Measurements from ENCODE around the gene ZNF599. TPM values are rescaled to one million over a fixed set of nuclear protein-coding genes. Genes with fewer than 3 reads are reported as not detected.
"Not testable (repeated sequence)": the region's sequence is repeated elsewhere in the genome, so short reads cannot be mapped to it uniquely, and the experiment has no call there.

Gene ZNF599
- total RNA-seq, 2 donors from 2014 or later, result 5.1 to 6.4 TPM

- no peak overlapping the region for H3K27ac ChIP-seq
- H3K36me3 ChIP-seq, result no peaks in the 10 kb centered on the region
- ATAC-seq (ENCODE audit: insufficient number of reproducible peaks, low FRiP score, low read depth) (no peak), DNase-seq (ENCODE audit: low spot score) (no peak)
- no peak overlapping the region for H3K4me3 ChIP-seq
- no peaks in the 10 kb centered on the region for H3K4me1 ChIP-seq (ENCODE audit: control insufficient read depth in 1 of 2, low read depth in 2 of 2)
- TF ChIP-seq CTCF (IDR thresholded peaks at IDR 0.05), result no peak
- H3K27me3 ChIP-seq (replicated peaks; ENCODE audit: insufficient read depth), result no peaks in the 10 kb centered on the region
- no peaks in the 10 kb centered on the region for H3K9me3 ChIP-seq
These were observed 31.1 kb upstream of the ZNF599 start for GRCh38 chr19:34804115-34804514.

GRCh38 chr19:34796953-34797352 lies 23.9 kb upstream of the ZNF599 start:
- H3K4me3 ChIP-seq; H3K27me3 ChIP-seq (replicated peaks; ENCODE audit: insufficient read depth); H3K27ac ChIP-seq; H3K9me3 ChIP-seq; DNase-seq (ENCODE audit: low spot score); H3K36me3 ChIP-seq; H3K4me1 ChIP-seq (ENCODE audit: control insufficient read depth in 1 of 2, low read depth in 2 of 2); ATAC-seq (ENCODE audit: insufficient number of reproducible peaks, low FRiP score, low read depth): not testable (repeated sequence)

GRCh38 chr19:34794066-34794960 lies 21.3 kb upstream of the ZNF599 start:
- Histone ChIP-seq H3K27me3 (replicated peaks; ENCODE audit: insufficient read depth) (no peaks in the 10 kb centered on the region), H3K27ac (no peak overlapping the region), H3K4me1 (ENCODE audit: control insufficient read depth in 1 of 2, low read depth in 2 of 2) (no peaks in the 10 kb centered on the region), H3K4me3 (no peak overlapping the region), H3K36me3 (no peaks in the 10 kb centered on the region), H3K9me3 (no peaks in the 10 kb centered on the region)
- ATAC-seq (ENCODE audit: insufficient number of reproducible peaks, low FRiP score, low read depth), result no peak
- DNase-seq (ENCODE audit: low spot score), result no peak
- TF ChIP-seq CTCF (IDR thresholded peaks at IDR 0.05), result no peak

- DNase-seq (ENCODE audit: low spot score) (no peak), ATAC-seq (ENCODE audit: insufficient number of reproducible peaks, low FRiP score, low read depth) (no peak)
- no peak for TF ChIP-seq CTCF (IDR thresholded peaks at IDR 0.05)
- no peak overlapping the region for H3K27ac ChIP-seq
- no peaks in the 10 kb centered on the region for H3K27me3 ChIP-seq (replicated peaks; ENCODE audit: insufficient read depth)
- H3K4me1 ChIP-seq (ENCODE audit: control insufficient read depth in 1 of 2, low read depth in 2 of 2), result no peaks in the 10 kb centered on the region
- H3K4me3 ChIP-seq, result no peak overlapping the region
- no peaks in the 10 kb centered on the region for H3K9me3 ChIP-seq
- no peaks in the 10 kb centered on the region for H3K36me3 ChIP-seq
These were observed 20.6 kb upstream of the ZNF599 start for GRCh38 chr19:34793565-34793964.

GRCh38 chr19:34788074-34788473 lies 15.1 kb upstream of the ZNF599 start:
- ATAC-seq (ENCODE audit: insufficient number of reproducible peaks, low FRiP score, low read depth) (no peak), DNase-seq (ENCODE audit: low spot score) (no peak)
- Histone ChIP-seq H3K36me3 (no peaks in the 10 kb centered on the region), H3K9me3 (no peaks in the 10 kb centered on the region), H3K27me3 (replicated peaks; ENCODE audit: insufficient read depth) (no peaks in the 10 kb centered on the region), H3K27ac (no peak overlapping the region), H3K4me1 (ENCODE audit: control insufficient read depth in 1 of 2, low read depth in 2 of 2) (no peaks in the 10 kb centered on the region), H3K4me3 (no peak overlapping the region)
- no peak for TF ChIP-seq CTCF (IDR thresholded peaks at IDR 0.05)
